ENCODE data around the gene HSFX3.
"Not testable (repeated sequence)": the region's sequence is repeated elsewhere in the genome, so short reads cannot be mapped to it uniquely, and the experiment has no call there.

Gene HSFX3, protein sequence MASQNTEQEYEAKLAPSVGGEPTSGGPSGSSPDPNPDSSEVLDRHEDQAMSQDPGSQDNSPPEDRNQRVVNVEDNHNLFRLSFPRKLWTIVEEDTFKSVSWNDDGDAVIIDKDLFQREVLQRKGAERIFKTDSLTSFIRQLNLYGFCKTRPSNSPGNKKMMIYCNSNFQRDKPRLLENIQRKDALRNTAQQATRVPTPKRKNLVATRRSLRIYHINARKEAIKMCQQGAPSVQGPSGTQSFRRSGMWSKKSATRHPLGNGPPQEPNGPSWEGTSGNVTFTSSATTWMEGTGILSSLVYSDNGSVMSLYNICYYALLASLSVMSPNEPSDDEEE

DNA sequence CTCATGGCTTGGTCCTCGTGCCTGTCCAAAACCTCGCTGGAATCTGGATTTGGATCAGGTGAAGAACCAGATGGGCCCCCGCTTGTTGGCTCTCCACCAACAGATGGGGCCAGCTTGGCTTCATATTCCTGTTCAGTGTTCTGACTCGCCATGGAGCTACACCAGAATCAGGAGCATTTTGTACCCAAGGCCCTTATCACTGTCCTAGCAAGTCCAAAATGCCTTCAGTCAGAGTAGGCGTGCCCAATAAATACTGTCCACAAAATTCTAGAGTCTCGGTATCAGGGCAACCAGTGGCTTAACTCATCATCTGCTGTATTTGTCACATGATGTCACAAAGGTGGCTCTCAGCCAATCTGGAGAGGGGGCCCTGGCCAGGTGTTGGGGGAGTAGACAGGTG, at the start of gene HSFX3:
Gene HSFX3 (minus strand): TSS at position 224 of the 400 bp plus-strand sequence. CDS start 72 bp downstream, at position 152.
- H3F3A ChIP-seq (ENCODE audit: insufficient read depth, low read length); H3K9ac ChIP-seq (ENCODE audit: low read length); H3K4me2 ChIP-seq (ENCODE audit: low read depth, low read length); H3K27me3 ChIP-seq (replicated peaks; ENCODE audit: insufficient read depth, low read length); H2AFZ ChIP-seq (ENCODE audit: low read length); H3K4me1 ChIP-seq (ENCODE audit: low read length); H3K36me3 ChIP-seq (replicated peaks; ENCODE audit: insufficient read depth, low read length); H3K9me2 ChIP-seq (replicated peaks; ENCODE audit: insufficient read depth, low read length); H3K79me2 ChIP-seq (ENCODE audit: low read length); H3K27ac ChIP-seq (ENCODE audit: low read length); H3K4me3 ChIP-seq (ENCODE audit: low read length); H3K9me3 ChIP-seq (replicated peaks; ENCODE audit: insufficient read depth, low read length); H4K20me1 ChIP-seq (ENCODE audit: insufficient read depth, low read length); DNase-seq: not testable (repeated sequence)

DNA sequence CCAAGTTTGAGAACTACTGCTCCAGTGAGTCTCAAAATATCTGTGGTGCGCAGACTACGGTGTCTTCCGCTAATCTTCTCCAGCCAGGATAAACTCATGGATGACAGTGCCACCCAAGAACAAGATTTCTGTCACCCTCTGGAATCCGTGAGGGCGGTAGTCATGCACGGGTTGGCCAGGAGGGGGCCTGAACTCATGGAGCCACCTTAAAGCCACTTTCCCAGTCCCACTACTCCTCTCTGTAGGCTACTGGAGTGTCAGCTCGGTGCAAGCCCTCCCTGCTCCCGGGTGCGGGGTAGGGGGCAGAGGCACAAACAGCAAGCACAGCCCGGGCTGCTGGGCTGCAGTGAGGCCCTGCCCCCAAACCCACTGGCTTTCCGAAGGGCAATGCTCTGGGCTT, 48.9 kb upstream of the HSFX3 start:
- H2AFZ ChIP-seq (ENCODE audit: low read length); H3K4me2 ChIP-seq (ENCODE audit: low read depth, low read length); H3K4me3 ChIP-seq (ENCODE audit: low read length); H4K20me1 ChIP-seq (ENCODE audit: insufficient read depth, low read length); H3K9me3 ChIP-seq (replicated peaks; ENCODE audit: insufficient read depth, low read length); H3K4me1 ChIP-seq (ENCODE audit: low read length); H3K9ac ChIP-seq (ENCODE audit: low read length); H3K79me2 ChIP-seq (ENCODE audit: low read length); H3F3A ChIP-seq (ENCODE audit: insufficient read depth, low read length); H3K27me3 ChIP-seq (replicated peaks; ENCODE audit: insufficient read depth, low read length); H3K36me3 ChIP-seq (replicated peaks; ENCODE audit: insufficient read depth, low read length); DNase-seq; H3K27ac ChIP-seq (ENCODE audit: low read length); H3K9me2 ChIP-seq (replicated peaks; ENCODE audit: insufficient read depth, low read length): not testable (repeated sequence)

- H3K27ac ChIP-seq (ENCODE audit: low read length); H3K4me3 ChIP-seq (ENCODE audit: low read length); H3K9me2 ChIP-seq (replicated peaks; ENCODE audit: insufficient read depth, low read length); H3K4me2 ChIP-seq (ENCODE audit: low read depth, low read length); H3K36me3 ChIP-seq (replicated peaks; ENCODE audit: insufficient read depth, low read length); H2AFZ ChIP-seq (ENCODE audit: low read length); H3K27me3 ChIP-seq (replicated peaks; ENCODE audit: insufficient read depth, low read length); DNase-seq; H3K4me1 ChIP-seq (ENCODE audit: low read length); H3K79me2 ChIP-seq (ENCODE audit: low read length); H3F3A ChIP-seq (ENCODE audit: insufficient read depth, low read length); H4K20me1 ChIP-seq (ENCODE audit: insufficient read depth, low read length); H3K9ac ChIP-seq (ENCODE audit: low read length); H3K9me3 ChIP-seq (replicated peaks; ENCODE audit: insufficient read depth, low read length): not testable (repeated sequence)
These were observed 46.2 kb upstream of the HSFX3 start for GRCh38 chrX:149595943-149596342.

- not testable (repeated sequence) for H3K9ac ChIP-seq (ENCODE audit: low read length); H3F3A ChIP-seq (ENCODE audit: insufficient read depth, low read length); DNase-seq; H3K36me3 ChIP-seq (replicated peaks; ENCODE audit: insufficient read depth, low read length); H3K4me2 ChIP-seq (ENCODE audit: low read depth, low read length); H3K27ac ChIP-seq (ENCODE audit: low read length); H3K4me1 ChIP-seq (ENCODE audit: low read length); H3K4me3 ChIP-seq (ENCODE audit: low read length); H4K20me1 ChIP-seq (ENCODE audit: insufficient read depth, low read length); H3K9me2 ChIP-seq (replicated peaks; ENCODE audit: insufficient read depth, low read length); H2AFZ ChIP-seq (ENCODE audit: low read length); H3K27me3 ChIP-seq (replicated peaks; ENCODE audit: insufficient read depth, low read length); H3K79me2 ChIP-seq (ENCODE audit: low read length); H3K9me3 ChIP-seq (replicated peaks; ENCODE audit: insufficient read depth, low read length)
These were observed 45.5 kb upstream of the HSFX3 start, which contains the start of gene HSFX2 for GRCh38 chrX:149595214-149595613. Gene HSFX2, minus strand, starts transcription at chrX:149595314. Its CDS starts 614 bp downstream, at chrX:149594700.

DNA sequence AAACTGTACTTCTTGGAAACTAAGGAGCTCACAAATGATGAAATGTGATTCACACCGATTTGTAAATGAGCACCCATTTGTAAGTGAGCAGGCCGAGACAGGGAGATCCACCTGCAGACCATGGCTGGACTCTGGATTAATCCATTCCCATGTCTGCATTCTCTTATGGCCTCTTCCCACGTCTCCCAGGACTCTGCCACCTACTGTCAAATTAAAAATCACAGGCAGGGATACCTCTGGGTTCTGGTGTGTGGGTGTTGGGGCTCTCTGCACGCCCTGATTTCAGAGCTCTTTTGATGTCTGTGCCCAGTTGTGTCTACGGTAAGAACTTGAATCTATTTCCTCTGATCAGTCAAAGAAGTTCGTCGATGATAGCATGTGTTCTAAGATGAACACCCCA, 41.3 kb upstream of the HSFX3 start:
- not testable (repeated sequence) for H2AFZ ChIP-seq (ENCODE audit: low read length); H3K27ac ChIP-seq (ENCODE audit: low read length); H3F3A ChIP-seq (ENCODE audit: insufficient read depth, low read length); H3K4me1 ChIP-seq (ENCODE audit: low read length); H3K27me3 ChIP-seq (replicated peaks; ENCODE audit: insufficient read depth, low read length); H4K20me1 ChIP-seq (ENCODE audit: insufficient read depth, low read length); H3K9me2 ChIP-seq (replicated peaks; ENCODE audit: insufficient read depth, low read length); DNase-seq; H3K4me2 ChIP-seq (ENCODE audit: low read depth, low read length); H3K9me3 ChIP-seq (replicated peaks; ENCODE audit: insufficient read depth, low read length); H3K9ac ChIP-seq (ENCODE audit: low read length); H3K36me3 ChIP-seq (replicated peaks; ENCODE audit: insufficient read depth, low read length); H3K79me2 ChIP-seq (ENCODE audit: low read length); H3K4me3 ChIP-seq (ENCODE audit: low read length)

DNA sequence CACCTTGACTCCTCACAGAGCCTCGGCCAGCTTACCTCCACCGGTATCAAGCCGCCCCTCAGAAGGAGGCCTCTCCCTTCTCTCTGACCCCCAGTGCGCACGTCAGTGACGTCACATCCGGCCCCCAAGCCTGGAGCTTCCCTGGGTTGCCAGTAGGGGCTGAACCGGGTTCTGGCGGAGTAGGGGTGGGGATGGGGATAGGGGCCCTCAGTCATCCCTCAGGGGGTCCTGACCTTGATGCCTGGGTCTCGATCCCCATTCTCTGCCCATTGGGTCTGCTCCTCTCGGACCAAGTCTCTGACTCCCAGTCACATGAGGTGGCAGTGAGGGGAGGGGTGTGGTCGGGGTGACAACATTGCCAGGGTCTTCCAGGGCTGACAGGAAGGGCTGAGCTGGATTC, 37.6 kb upstream of the HSFX3 start, which contains the start of gene MAGEA9B:
Gene MAGEA9B (minus strand): TSS at position 101 of the 400 bp plus-strand sequence. CDS start 4,280 bp downstream, outside the sequence.
- not testable (repeated sequence) for H3K9me3 ChIP-seq (replicated peaks; ENCODE audit: insufficient read depth, low read length); H2AFZ ChIP-seq (ENCODE audit: low read length); H4K20me1 ChIP-seq (ENCODE audit: insufficient read depth, low read length); H3K27me3 ChIP-seq (replicated peaks; ENCODE audit: insufficient read depth, low read length); H3K4me3 ChIP-seq (ENCODE audit: low read length); H3F3A ChIP-seq (ENCODE audit: insufficient read depth, low read length); H3K4me1 ChIP-seq (ENCODE audit: low read length); DNase-seq; H3K9me2 ChIP-seq (replicated peaks; ENCODE audit: insufficient read depth, low read length); H3K36me3 ChIP-seq (replicated peaks; ENCODE audit: insufficient read depth, low read length); H3K27ac ChIP-seq (ENCODE audit: low read length); H3K4me2 ChIP-seq (ENCODE audit: low read depth, low read length); H3K79me2 ChIP-seq (ENCODE audit: low read length); H3K9ac ChIP-seq (ENCODE audit: low read length)

DNA sequence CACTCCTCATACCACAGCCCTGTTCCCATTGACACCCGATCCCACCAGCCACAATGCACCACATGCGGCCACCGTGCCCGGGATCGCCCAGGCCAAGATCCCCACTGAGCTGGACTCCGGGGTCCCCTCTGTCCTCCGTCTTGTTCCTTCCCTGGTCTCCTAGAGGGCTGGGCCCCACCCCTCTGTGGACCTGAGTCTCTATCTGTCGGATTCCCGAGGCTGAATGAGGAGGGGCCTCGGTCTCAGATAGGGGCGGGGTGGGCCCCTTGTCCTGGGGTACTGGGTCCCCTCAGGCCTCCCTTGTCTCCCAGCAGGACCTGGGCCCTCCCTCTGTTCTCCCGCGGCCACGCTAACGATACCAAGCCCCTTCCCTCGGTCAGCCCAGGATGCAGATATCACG, 35.9 kb upstream of the HSFX3 start:
- not testable (repeated sequence) for H3K9ac ChIP-seq (ENCODE audit: low read length); H3K4me3 ChIP-seq (ENCODE audit: low read length); H3K27ac ChIP-seq (ENCODE audit: low read length); H3K9me2 ChIP-seq (replicated peaks; ENCODE audit: insufficient read depth, low read length); H2AFZ ChIP-seq (ENCODE audit: low read length); H3F3A ChIP-seq (ENCODE audit: insufficient read depth, low read length); DNase-seq; H3K9me3 ChIP-seq (replicated peaks; ENCODE audit: insufficient read depth, low read length); H3K4me1 ChIP-seq (ENCODE audit: low read length); H3K27me3 ChIP-seq (replicated peaks; ENCODE audit: insufficient read depth, low read length); H3K36me3 ChIP-seq (replicated peaks; ENCODE audit: insufficient read depth, low read length); H3K79me2 ChIP-seq (ENCODE audit: low read length); H4K20me1 ChIP-seq (ENCODE audit: insufficient read depth, low read length); H3K4me2 ChIP-seq (ENCODE audit: low read depth, low read length)

DNA sequence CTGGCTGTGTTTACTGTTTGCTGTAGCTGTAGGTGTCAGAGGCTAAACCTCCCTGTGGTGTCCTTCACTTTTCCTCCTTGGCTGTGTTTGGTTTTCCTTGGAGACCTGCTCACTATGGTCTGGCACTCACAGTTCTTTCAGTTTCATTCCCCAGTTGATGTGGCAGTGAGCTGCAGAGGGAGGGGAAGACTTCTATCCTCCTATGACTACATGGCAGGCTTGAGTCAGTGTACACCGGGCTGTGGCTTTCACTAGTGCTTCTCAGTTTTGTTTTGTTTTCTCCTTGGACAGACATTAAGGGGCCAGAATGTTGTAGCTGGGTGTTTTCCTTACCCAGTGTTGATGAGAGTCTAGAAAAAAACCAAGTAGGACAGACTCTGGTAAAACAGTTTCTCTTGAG, 23.7 kb upstream of the HSFX3 start:
- H3K4me1 ChIP-seq (ENCODE audit: low read length); H3K79me2 ChIP-seq (ENCODE audit: low read length); H3K9me2 ChIP-seq (replicated peaks; ENCODE audit: insufficient read depth, low read length); H4K20me1 ChIP-seq (ENCODE audit: insufficient read depth, low read length); H2AFZ ChIP-seq (ENCODE audit: low read length); DNase-seq; H3F3A ChIP-seq (ENCODE audit: insufficient read depth, low read length); H3K4me3 ChIP-seq (ENCODE audit: low read length); H3K9ac ChIP-seq (ENCODE audit: low read length); H3K36me3 ChIP-seq (replicated peaks; ENCODE audit: insufficient read depth, low read length); H3K27me3 ChIP-seq (replicated peaks; ENCODE audit: insufficient read depth, low read length); H3K4me2 ChIP-seq (ENCODE audit: low read depth, low read length); H3K9me3 ChIP-seq (replicated peaks; ENCODE audit: insufficient read depth, low read length); H3K27ac ChIP-seq (ENCODE audit: low read length): not testable (repeated sequence)

Measured in MM.1S (cell line).